GOT3 (cell line): ENCODE measurements around the gene MYH10.

ENCODE experiments used
- DNase-seq: peaks from one replicate; lab custom pipeline; 2025; ENCODE audit warnings: mixed read lengths; lab: John Stamatoyannopoulos, UW

MYH10 gene

GRCh38 chr17:8494506-8495111, 135.9 kb downstream of the MYH10 start:
- no peak for DNase-seq

DNA sequence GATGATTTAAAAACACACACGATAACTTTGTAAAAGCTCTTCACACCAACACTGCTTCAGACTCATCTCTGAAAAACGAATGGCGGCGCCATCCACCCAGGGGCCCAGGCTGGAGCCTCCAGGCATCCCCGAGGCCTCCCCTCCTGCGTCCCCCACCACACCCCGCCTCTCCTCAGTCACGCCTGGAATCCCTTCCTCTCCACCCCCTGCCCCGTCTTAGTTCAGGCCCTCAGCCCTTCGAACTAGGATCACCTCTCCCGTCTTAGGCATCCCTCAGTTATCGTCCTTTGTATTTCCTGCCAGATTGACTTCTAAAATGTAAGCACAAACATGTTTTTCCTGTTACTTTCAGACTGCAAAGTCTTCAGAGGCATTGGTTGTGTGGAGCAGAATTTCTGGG, 136.5 kb downstream of the MYH10 start:
- no peak for DNase-seq

DNA sequence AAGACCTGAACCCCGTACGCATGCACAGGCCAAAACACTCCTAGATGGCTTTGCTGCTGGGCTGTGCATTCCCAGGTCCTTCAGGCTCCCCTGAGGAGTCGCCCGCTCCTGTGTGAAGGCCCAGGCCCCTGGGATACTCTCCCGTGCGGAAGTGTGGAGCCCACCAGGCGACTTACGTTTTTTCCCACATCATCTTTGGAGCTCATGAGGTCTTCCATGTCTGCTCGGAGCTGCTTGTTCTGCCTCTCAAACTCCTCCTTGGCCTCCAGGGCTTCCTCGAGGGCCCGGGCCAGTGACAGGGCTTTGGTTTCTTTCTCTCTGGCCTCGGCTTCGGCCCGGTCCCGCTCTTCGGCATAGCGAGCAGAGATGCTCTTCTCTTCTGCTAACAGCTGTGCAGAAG, 138.4 kb downstream of the MYH10 start:
- no peak for DNase-seq

GRCh38 chr17:8490256-8491023, 140.1 kb downstream of the MYH10 start:
- no peak for DNase-seq

GRCh38 chr17:8489841-8490240, 140.7 kb downstream of the MYH10 start:
- no peak for DNase-seq

GRCh38 chr17:8488901-8489300, 141.6 kb downstream of the MYH10 start:
- no peak for DNase-seq

- no peak for DNase-seq
Observed at GRCh38 chr17:8488491-8488890, 142.0 kb downstream of the MYH10 start.

- DNase-seq: no peak
Observed at GRCh38 chr17:8487743-8488142, 142.8 kb downstream of the MYH10 start.

- DNase-seq: no peak
Observed at GRCh38 chr17:8487130-8487645, 143.3 kb downstream of the MYH10 start.

DNA sequence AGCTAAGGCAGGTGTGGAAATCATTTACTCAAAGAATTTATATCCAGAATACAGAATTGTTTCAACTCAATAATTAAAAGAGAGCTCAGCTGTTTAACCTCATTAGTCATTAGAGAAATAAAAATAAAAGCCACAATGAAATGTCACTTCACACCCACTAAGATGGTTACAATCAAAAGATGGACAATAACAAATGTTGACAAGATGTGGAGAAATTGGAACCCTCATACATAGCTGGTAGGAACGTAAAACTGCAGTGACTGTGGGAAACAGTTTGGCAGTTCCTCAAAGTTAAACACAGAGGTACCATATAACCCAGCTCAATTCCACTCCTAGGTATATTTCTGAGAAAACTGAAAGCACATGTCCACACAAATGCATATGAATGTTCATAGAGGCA, 145.0 kb downstream of the MYH10 start:
- no peak for DNase-seq

DNA sequence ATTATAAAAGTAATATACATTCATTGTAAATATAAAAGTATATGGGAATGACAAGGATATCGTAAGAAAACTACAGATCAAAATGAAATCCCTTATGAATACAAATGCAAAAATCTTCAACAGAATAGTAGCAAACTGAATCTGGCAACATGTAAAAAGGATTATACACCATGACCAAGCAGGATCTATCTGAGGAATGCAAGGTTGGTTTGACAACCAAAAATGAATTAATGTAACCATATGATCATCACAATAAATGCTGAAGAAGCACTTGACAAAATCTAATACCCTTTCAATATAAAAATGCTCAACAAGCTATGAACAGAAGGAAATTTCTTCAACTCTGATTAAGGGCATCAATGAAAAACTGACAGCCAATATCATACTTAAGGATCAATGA, 146.1 kb downstream of the MYH10 start:
- DNase-seq: no peak

GRCh38 chr17:8482546-8482945, 148.0 kb downstream of the MYH10 start:
- no peak for DNase-seq

DNA sequence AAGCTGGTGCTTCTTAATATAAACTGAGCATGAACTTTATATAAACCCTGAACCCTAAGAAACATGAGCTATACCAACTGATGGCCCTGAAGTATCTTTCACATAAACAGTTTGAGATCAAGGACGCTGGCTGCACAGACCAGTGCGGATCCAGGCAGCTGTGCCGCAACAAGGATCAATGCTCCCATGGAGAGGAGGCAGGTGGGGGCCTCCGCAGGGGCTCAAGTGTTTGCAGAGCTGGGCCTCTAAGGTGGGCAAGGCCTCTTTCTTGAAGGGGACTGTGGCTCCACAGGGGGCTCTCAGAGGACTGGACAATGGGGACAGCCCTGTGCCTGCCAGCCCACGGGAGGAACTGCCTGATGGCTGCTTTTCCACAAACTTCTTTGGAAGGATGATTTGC, 148.8 kb downstream of the MYH10 start:
- no peak for DNase-seq

DNA sequence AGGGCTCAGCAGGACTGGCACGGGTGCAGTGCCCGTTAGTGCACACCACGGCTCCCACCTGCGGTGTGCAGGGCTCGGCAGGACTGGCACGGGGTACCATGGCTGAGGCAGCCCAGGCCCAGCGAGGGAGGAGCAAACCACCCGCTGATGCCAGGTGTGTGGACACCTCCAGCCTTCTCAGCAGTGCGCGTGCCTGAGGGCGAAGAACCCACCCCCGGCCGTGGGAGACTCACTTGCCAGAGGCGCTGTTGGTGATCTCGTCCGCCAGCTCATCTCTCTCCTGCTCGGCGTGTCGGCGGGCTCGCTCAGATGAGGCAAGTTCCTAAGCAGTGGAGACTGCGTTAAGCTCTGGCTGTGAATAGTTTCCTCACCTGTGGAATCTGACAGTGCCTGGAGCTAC, 149.4 kb downstream of the MYH10 start:
- no peak for DNase-seq

DNA sequence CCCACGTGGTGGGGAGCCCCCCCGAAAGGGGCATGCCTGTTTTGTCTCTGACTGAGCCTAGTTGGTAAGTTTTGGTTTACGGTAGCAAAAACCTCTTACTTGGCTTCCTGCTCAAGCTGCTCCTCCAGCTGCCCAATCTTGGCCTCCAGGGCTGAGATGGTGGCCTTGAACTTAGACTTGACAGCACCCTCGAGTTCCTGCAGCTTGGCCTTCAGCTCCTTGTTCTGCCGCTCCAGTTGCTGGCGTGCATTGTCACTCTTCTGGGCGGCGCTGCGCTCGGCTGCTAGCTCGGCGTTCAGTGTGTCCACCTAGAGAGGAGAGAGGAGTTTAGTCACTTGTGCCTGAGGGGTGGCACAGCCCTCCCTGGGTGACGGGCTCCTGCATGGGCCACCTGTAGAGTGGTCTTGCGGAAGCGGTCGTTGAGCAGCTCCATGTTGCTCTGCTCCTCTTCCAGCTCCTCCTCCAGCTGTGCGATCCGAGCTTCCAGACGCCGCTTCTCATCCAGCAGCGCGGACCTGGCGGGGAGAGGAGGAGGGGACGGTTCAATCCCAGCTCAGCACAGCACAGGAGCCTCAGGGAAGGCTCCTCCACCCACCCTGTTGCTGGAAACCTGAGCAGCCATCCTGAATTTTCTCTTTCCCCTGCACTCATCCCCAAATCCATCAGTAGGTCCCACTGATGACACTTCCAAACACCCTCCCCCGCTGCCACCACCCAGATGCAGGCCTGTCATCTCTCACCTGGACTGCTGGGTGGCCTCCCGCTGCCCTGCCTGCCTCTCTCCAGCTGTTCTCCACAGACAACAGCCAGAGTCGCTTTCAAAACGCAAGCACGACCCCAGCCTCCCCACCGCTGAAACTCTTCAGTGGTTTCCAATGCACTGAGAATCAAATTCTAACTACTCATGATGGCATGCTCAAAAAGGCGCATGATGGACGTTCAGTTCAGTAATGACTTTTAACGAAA, 150.2 kb downstream of the MYH10 start:
- DNase-seq: no peak

DNA sequence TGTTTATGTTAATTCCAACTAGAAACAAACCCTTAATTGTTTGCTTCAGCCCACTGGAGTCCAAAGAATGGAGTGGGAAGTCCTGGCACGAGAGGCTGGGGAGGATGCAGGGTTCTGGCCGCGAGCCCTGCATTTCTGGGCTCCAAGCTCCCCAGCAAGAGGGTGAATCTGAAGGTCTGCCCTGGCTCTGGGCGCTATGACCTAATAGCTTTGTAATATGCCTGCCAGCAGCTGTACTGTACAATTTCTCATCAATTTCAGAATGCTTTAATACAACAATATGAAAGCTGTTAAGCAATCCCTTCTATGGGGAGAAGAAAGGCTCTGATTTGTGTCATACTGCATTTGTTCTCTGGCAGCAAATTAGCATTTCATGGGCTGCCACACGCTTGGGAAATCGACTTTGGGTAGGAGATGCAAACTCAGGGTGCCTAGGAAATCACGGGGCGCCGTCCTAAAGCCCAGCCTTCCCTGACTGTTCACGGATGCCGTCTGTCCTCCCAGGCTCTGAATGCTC, 151.0 kb downstream of the MYH10 start:
- no peak for DNase-seq

DNA sequence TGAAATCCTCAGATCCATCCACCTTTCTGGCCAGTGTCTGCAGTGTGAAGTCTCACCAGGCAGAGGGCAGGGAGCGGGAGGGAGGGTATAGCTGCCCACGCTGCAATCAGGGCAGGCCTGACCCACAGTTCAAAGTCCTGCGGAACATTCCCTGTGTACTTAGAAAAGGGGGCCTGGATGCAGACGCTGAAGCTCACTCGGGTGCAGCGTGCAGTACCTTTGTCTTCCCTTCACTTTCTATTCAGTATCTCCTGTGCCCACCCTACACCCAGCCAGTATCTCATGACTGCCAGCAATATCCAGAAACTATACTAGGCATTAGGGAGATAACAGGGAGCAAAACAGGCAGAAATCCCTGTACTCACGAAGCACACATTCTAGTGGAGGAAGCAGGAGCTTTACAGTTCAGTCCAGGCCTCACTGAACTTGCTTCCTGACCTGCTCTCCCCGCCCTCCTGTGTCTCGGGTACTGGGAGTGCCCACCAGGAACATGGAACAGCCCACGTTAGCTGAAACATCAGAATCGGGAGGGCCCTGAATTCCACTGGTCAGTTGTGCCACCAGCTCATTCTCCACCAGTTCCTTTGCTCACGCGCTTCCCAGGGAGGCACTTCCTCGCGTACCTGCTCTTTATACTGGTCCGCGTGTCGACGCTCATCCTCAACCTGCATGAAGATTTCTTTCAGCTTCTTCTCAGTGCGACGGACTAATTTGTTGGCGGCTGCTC, 152.6 kb downstream of the MYH10 start:
- no peak for DNase-seq

GRCh38 chr17:8477171-8477570, 153.4 kb downstream of the MYH10 start:
- no peak for DNase-seq

GRCh38 chr17:8476741-8477140, 153.8 kb downstream of the MYH10 start:
- DNase-seq: no peak

DNA sequence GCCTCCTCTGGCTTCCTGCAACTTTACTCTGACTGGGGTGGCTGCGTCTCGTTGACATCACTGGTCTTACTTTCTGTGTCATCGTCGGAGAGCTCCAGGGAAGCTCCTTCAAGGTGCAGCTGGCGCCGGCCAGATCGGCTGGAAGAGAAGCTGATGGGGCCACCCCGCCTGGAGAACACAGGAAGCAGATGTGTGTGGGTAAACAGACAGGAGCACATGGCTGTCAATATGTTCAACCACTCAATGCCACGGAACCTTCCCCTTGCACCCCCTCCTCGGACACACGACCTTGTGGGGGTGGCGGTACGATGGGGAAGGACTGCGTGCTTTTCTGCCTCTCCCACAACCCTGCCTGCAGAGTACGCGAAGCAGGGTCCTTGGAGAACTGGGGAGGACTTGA, 154.7 kb downstream of the MYH10 start:
- DNase-seq: no peak

DNA sequence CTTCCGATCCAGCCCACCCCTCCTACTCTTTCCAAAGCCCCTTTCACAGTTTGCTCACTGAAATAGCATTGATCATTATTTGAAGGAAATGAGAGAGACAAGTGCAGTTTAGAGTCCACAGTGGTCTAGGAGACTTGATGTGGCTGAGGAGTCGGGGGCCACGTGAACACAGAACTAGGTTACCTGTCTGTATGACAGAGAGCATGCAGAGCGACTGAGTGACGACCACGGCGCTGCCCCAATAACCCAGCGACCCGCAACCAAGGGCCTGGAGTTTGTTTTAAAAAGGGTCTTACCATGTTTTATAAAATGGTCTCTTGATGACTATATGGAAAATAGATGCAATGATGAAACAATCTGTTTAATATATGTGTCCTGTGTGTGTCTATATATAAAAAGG, 155.3 kb downstream of the MYH10 start:
- DNase-seq: no peak

DNA sequence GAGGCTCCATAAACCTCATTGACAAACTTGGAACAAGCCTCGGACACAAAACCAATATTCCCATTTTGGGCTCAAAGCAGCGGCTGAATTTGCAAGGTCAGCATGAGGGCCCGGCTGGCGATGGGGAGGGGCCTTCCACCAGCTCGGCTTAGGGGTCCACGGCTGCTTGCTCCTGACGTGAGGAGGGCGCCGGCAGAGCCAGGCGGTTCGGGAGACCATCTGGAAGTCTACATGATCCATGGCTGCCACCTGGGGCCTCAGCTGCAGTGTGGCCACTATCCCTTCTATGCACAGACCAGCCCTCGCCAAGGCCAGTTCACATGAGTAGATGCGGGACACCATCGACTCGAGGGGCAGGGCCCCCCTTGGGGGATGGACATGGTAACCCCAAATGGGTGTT, 155.7 kb downstream of the MYH10 start:
- no peak for DNase-seq
